ENCODE data around the gene PPP2R1B. TPM values are rescaled to one million over a fixed set of nuclear protein-coding genes. Genes with fewer than 3 reads are reported as not detected.

Gene PPP2R1B
- total and polyA plus RNA-seq, 2 of the 8 experiments (the other 6 are each of a cell fraction or from before 2014, with no cell fraction given): 25.8 to 87.0 TPM

- no peak overlapping the region for H3K4ac ChIP-seq (replicated peaks; ENCODE audit: insufficient read length, low read depth, low read length)
- no peak overlapping the region for H2BK20ac ChIP-seq (ENCODE audit: low read length)
- peaks cover 0 to 6% (median 4%) of the 10 kb centered on the region in 4 experiments; a peak in 2 of 7 replicates for H3K4me1 ChIP-seq (replicated peaks in 1 of 4; ENCODE audit: control insufficient read depth in 3 of 4, insufficient read depth in 4 of 4, low read length in 3 of 4)
- WGBS, 2 experiments (ENCODE audit: extremely low coverage in 1 of 2, insufficient coverage in 1 of 2, insufficient read length in 1 of 2, insufficient replicate concordance in 2 of 2, low coverage in 1 of 2, low lambda C conversion rate in 2 of 2, missing lambda C conversion rate in 1 of 2): 94% methylated on average over 11 of the region's 11 CpGs; no CpG with 5 or more reads in 1 of the 2 experiments
- H2BK15ac ChIP-seq (ENCODE audit: low read length): no peak overlapping the region
- no peaks in the 10 kb centered on the region for H3K9me3 ChIP-seq (ENCODE audit: insufficient read depth in 2 of 2, low read depth in 1 of 2, low read length in 1 of 2)
- H3K36me3 ChIP-seq (ENCODE audit: control insufficient read depth in 2 of 4, insufficient read depth in 4 of 4, low read length in 3 of 4): peaks cover 0 to 27% (median 4%) of the 10 kb centered on the region in 4 experiments; a peak in 5 of 8 replicates
- no peak overlapping the region for H3K4me2 ChIP-seq (ENCODE audit: insufficient read depth in 1 of 2, low read depth in 2 of 2, low read length in 2 of 2)
- H3K18ac ChIP-seq (ENCODE audit: extremely low read depth, low read length): no peak overlapping the region
- FAIRE-seq (no peak), DNase-seq (ENCODE audit: low read depth in 1 of 2, low spot score in 2 of 2) (no peak)
- H3K14ac ChIP-seq (ENCODE audit: insufficient read length): no peak overlapping the region
- no peak overlapping the region for H2BK5ac ChIP-seq (ENCODE audit: low read depth, low read length)
- no peak overlapping the region for H2BK12ac ChIP-seq (ENCODE audit: low read depth, low read length)
- H3K23me2 ChIP-seq (ENCODE audit: low read depth, low read length): no peaks in the 10 kb centered on the region
- H3K27me3 ChIP-seq (replicated peaks in 1 of 4; ENCODE audit: control insufficient read depth in 3 of 4, extremely low read depth in 1 of 4, insufficient read depth in 3 of 4, low read length in 3 of 4): no peaks in the 10 kb centered on the region
- peaks cover 0 to 4% of the 10 kb centered on the region in 2 experiments for H4K20me1 ChIP-seq (replicated peaks in 1 of 2; ENCODE audit: control insufficient read depth in 1 of 2, insufficient read depth in 2 of 2, low read length in 2 of 2)
- H3K79me2 ChIP-seq (ENCODE audit: control insufficient read depth in 1 of 2, insufficient read depth in 2 of 2, low read length in 2 of 2): no peaks in the 10 kb centered on the region
- TF ChIP-seq RXRA (IDR thresholded peaks at IDR 0.05; ENCODE audit: insufficient read depth, low read depth, low read length) (no peak), TAF1 (IDR thresholded peaks at IDR 0.05; ENCODE audit: low read depth, low read length) (no peak), NANOG (IDR thresholded peaks at IDR 0.05; ENCODE audit: insufficient read depth, low read depth, low read length, poor library complexity, severe bottlenecking) (no peak), JUN (IDR thresholded peaks at IDR 0.05; ENCODE audit: low read depth, low read length) (no peak), CHD1 (IDR thresholded peaks at IDR 0.05; ENCODE audit: low read depth, low read length) (no peak), HDAC6 (IDR thresholded peaks at IDR 0.05; ENCODE audit: low read depth, low read length) (no peak)
- TF ChIP-seq, protein P1, sequence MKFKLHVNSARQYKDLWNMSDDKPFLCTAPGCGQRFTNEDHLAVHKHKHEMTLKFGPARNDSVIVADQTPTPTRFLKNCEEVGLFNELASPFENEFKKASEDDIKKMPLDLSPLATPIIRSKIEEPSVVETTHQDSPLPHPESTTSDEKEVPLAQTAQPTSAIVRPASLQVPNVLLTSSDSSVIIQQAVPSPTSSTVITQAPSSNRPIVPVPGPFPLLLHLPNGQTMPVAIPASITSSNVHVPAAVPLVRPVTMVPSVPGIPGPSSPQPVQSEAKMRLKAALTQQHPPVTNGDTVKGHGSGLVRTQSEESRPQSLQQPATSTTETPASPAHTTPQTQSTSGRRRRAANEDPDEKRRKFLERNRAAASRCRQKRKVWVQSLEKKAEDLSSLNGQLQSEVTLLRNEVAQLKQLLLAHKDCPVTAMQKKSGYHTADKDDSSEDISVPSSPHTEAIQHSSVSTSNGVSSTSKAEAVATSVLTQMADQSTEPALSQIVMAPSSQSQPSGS (IDR thresholded peaks at IDR 0.05; ENCODE audit: low read length): no peak
- ChIA-PET CTCF (ENCODE audit: partially characterized antibody) (interaction anchor here (0.6 to 2.3 kb wide), 12 partner anchors 9 to 225 kb away, joined by 3 to 10 read pairs (median 3); no protein-coding TSS in a partner anchor), POLR2A (ENCODE audit: partially characterized antibody) (interaction anchor here (0.7 to 2.2 kb wide), 3 partner anchors 9 to 42 kb away, joined by 3 to 12 read pairs (median 4); no protein-coding TSS in a partner anchor)
- H3K9ac ChIP-seq (replicated peaks in 1 of 4; ENCODE audit: extremely low read depth in 1 of 4, low read depth in 3 of 4, low read length in 3 of 4): no peak overlapping the region
- H2AFZ ChIP-seq (ENCODE audit: low read length): no peak overlapping the region
- H2AK5ac ChIP-seq (ENCODE audit: low read depth, low read length): no peak overlapping the region
- H3K23ac ChIP-seq (ENCODE audit: insufficient read length): no peak overlapping the region
- no peak overlapping the region for H4K5ac ChIP-seq (ENCODE audit: insufficient read length, low read depth, low read length)
- no peak overlapping the region for H2BK120ac ChIP-seq (replicated peaks; ENCODE audit: low read depth, low read length)
- peak overlapping the region; percentile 78 for H4K8ac ChIP-seq (ENCODE audit: extremely low read depth, insufficient read depth, low read length)
- H3K27ac ChIP-seq (ENCODE audit: low read depth, low read length): no peak overlapping the region
- H3K4me3 ChIP-seq (ENCODE audit: extremely low read depth in 1 of 4, insufficient read depth in 2 of 4, low read depth in 3 of 4, low read length in 4 of 4): no peak overlapping the region
- H3K56ac ChIP-seq (replicated peaks; ENCODE audit: insufficient read length, low read depth, low read length): no peak overlapping the region
- H4K91ac ChIP-seq (replicated peaks; ENCODE audit: insufficient read length, low read length): no peak overlapping the region
- H3K79me1 ChIP-seq (ENCODE audit: low read depth, low read length): no peaks in the 10 kb centered on the region
Measured at GRCh38 chr11:111724615-111725129, 41.5 kb downstream of the PPP2R1B start.

All from H1 (cell line).